LNCAP (cell line): Measurements from ENCODE around the gene ZDHHC4.

Experiments
- CTCF ChIP-seq: fragments of 450-650 bp; IDR thresholded peaks from 2 replicates; pipeline ENCODE4 v1.5.1; 2017; ENCODE audit warnings: mild to moderate bottlenecking

The ZDHHC4 gene

DNA sequence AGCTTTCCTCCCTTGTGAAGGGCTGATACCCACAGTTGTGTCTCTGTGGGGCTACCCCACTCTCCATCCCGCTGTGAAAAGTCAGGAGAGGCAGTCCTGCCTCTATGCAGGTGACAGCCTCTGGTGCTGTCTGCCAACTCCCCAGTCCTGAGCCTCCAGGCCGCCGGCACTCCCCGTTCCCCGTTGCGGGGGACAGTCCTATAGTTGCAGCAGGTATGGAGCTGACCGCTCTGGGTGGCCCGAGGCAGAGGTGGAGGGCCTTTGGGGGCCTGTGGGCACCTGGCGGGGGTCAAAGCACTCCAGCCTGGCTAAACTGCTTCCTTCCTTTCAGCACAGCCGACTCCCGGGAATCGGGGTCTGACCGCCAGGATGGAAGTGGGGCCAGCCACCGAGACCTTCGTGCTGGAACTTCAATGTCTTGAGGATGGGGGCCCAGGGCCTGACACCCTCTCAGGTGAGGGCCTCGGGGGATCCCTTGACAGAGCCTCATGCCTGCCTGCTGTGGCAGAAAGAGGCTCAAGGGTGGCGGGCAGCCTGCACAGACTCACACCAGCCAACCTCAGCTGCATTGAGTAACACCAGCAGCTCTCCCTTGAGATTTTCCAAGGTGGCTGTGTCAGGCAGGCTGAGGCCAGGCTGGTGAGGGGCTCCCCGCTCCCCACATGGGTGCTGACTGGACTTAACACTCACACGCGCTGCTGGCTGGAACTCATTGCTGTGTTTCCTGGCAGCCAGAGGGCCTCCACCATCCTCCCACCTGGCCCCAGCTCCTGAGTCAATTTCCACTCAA is 39.8 kb downstream of the ZDHHC4 start:
- TF ChIP-seq CTCF, result no peak

GRCh38 chr7:6618621-6619020 is 41.4 kb downstream of the ZDHHC4 start:
- TF ChIP-seq CTCF, result no peak

- no peak for TF ChIP-seq CTCF
Measured at GRCh38 chr7:6619961-6620360, 42.7 kb downstream of the ZDHHC4 start.

GRCh38 chr7:6621195-6622133 is 44.2 kb downstream of the ZDHHC4 start:
- no peak for TF ChIP-seq CTCF

- no peak for TF ChIP-seq CTCF
Measured at GRCh38 chr7:6622134-6622710, 45.0 kb downstream of the ZDHHC4 start.

DNA sequence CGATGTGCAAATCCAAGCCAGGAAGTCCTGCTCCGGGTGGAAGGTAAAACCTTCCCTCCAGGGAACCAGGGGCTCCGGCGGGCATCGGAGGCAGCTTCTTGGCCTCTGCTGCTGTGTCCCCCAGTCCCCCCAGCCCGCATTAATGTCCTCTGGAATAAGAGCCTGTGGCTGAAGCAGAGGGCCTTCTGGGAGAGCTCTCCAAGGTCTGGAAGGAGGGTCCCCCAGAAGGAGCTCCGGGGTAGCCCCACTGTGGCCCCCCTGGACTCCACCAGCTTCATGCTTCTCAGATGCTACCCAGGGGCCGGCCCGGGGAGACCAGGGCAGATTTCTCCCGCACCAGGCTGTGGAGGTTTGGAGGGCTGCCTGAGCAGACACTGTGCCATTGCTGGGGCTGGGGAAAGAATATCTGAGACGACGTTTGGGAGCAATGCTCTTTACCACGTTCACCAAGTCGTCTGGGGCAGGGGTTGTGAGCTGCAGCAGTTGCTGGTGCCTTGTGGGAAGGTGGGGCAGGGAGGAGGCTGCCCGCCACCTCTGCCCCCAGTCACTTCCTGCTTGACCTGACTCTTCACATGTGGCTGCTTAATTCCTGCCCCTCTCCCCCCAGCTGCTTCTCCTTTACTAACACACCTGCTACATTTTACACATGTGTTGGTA is 46.5 kb downstream of the ZDHHC4 start:
- TF ChIP-seq CTCF, result no peak

GRCh38 chr7:6624246-6624611 is 47.0 kb downstream of the ZDHHC4 start:
- no peak for TF ChIP-seq CTCF
